GM10847 (cell line): ENCODE results near the gene HMCN2.

Source experiments
- POLR2A ChIP-seq: IDR thresholded peaks from 2 replicates; pipeline ENCODE4 v1.6.1; 2011; ENCODE audit not compliant: insufficient read length; ENCODE audit errors: extremely low read depth

The HMCN2 gene

GRCh38 chr9:130288926-130289690, 23.5 kb downstream of the HMCN2 start:
- no peak for TF ChIP-seq POLR2A

- TF ChIP-seq POLR2A, result no peak
These were observed 24.2 kb downstream of the HMCN2 start for GRCh38 chr9:130289711-130290241.

GRCh38 chr9:130290291-130291181, 25.0 kb downstream of the HMCN2 start:
- no peak for TF ChIP-seq POLR2A

DNA sequence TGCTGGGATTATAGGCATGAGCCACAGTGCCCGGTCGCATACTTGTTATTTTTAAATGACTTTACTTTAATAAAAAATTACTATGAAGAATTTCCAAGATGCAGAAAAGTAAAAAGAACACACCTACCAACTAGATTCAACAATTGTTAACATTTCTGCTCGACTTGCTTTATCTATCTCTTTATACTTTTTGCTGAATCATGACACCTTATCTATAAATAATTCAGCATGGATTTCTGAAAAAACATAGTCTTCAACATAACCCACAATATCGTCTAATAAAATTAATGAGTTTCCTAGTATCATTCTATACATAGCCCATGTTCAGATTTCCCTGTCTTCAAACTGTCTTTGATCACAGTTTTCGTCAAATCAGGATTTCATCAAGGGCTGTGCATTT, 25.9 kb downstream of the HMCN2 start:
- TF ChIP-seq POLR2A, result no peak

- TF ChIP-seq POLR2A, result no peak
These were observed 26.5 kb downstream of the HMCN2 start for GRCh38 chr9:130292106-130292505.

GRCh38 chr9:130294664-130295063, 29.1 kb downstream of the HMCN2 start:
- TF ChIP-seq POLR2A, result no peak

- TF ChIP-seq POLR2A, result no peak
These were observed 29.9 kb downstream of the HMCN2 start for GRCh38 chr9:130295431-130295830.

GRCh38 chr9:130295945-130296782, 30.6 kb downstream of the HMCN2 start:
- TF ChIP-seq POLR2A, result no peak

- no peak for TF ChIP-seq POLR2A
These were observed 31.2 kb downstream of the HMCN2 start for GRCh38 chr9:130296783-130297055.

GRCh38 chr9:130297371-130297770, 31.8 kb downstream of the HMCN2 start:
- TF ChIP-seq POLR2A, result no peak

DNA sequence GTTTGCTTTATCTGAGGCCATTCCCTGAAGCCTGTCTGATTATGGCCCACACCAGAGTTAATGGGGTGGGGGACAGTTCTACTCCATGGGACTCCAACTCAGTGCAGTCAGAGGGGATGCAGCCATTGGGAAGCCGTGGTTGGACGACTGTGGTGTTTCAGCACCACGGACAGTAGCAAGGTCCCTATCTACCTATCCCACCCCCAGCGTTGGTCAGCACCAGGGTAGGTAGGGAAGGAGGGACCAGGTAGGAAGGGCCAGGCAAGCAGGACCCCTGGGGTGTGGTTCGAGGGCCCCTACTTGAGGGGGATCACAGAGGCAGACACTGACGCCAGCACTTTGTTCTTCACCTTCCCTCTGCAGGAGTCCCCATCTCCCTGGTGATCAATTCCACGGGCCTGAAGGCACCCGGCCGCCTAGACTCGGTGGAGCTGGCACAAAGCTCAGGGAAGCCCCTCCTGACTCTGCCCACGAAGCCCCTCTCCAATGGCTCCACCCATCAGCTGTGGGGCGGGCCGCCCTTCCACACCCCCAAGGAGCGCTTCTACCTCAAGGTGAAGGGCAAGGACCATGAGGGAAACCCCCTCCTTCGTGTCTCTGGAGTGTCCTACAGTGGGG, 33.2 kb downstream of the HMCN2 start:
- TF ChIP-seq POLR2A, result no peak

DNA sequence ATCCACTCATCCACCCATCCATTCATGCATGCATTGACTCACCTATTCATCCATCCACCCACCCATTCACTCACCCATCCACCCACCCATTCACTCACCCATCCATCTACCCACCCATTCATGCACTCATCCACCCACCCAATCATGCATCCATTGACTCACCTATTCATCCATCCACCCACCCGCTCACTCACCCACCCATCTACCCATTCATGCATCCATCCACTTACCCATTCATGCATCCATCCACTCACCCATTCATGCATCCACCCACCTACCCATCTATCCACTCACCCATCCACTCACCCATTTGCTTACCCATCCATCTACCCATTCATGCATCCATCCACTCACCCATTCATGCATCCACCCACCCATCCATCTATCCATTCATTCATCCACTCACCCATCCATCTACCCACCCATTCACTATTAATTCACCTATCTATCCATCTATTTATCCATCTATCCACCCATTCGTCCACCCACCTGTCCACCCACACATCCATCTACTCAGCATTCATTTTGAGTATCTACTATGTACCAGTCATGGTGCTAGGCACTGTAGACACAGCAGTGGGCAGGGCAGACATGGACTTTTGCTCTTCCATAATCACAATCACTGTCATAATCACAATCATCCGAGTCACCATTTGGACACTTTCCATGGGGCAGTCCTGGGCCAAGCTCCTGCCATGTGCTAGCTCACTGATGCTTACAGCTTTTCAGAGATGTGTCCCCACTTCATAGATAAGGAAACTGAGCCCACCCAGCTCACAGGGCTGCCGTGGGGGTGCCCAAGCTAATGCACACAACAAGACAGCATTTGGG, 34.4 kb downstream of the HMCN2 start:
- no peak for TF ChIP-seq POLR2A

GRCh38 chr9:130300739-130301138, 35.2 kb downstream of the HMCN2 start:
- no peak for TF ChIP-seq POLR2A
